Stimulated activated CD4-positive, alpha-beta T cell treated with anti-CD3 and anti-CD28 coated beads, Interleukin-1b, Interleukin-23, amount 100 ng/mL, for 48 hours (primary cell): ENCODE data around the gene EIF4G3.

Experiments used
- DNase-seq: peaks from one replicate; pipeline ENCODE4 v3.0.0-alpha.2; 2020

EIF4G3 gene

DNA sequence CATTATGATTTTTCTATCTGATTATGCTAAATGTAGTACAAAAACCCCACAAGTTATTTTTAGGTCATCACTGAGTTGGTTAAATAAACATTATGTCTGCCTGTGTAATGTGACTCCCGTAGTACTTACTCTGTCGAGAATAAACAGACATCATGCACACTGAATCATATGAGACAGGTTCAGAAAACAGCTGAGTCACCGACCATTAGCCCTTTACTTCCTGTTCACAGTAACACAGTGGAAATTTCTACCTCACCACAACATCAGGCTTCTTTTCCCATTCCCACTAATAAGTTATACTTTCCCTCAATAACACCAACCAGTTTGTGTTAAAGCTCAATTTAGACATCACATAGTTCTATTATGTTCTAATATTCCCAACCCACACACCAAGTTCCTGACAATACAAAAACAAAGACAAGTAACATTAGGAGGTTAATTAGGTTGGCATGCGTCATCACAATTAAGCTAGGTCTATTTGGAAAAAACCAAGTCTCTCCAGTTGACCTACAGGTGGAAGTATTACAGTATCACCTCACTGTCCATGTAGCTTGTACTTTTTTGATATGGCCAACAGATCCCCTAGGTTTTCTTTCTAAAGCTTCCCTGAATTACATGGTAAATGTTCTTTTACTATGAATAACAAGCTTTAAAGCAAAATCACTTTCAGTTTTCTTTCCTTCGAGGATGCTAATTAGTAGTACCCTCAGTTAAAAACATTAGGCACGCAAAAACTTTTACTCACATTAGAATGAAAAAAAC is 154.2 kb downstream of the EIF4G3 start:
- peak; percentile 33 for DNase-seq

DNA sequence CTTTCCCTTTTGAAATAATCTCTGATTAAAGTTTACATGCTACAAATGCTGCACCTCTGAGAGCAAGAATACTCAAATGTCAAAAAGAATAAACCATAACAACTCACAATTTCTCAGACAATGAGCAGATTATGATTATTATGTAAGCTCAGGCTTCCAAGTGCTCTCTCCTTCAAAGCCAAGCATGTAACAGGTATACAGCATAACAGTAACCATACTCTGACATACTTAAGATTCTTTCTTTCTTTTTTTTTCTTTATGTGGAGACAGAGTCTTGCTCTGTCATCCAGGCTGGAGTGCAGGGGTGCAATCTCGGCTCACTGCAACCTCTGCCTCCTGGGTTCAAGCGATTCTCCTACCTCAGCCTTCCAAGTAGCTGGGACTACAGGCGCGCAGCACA is 155.4 kb downstream of the EIF4G3 start:
- no peak for DNase-seq

- DNase-seq: no peak
These were observed 156.5 kb downstream of the EIF4G3 start for GRCh38 chr1:21020151-21020550.

DNA sequence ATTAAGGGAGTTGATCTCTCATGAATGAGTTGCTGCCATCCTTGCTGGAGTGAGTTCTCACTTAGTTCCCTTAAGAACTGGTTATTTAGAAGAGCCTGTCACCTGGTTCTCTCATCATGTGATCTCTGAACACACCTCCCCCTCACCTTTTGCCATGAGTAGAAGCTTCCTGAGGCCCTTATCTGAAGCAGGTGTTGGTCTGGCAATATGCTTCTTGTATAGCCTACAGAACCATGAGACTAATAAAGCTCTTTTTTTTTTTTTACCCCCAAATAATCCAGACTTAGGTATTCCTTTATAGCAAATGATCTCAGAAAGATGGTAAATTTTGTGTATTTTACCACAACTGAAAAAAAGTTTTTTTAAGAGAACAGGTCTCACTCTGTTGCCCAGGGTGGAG is 158.0 kb downstream of the EIF4G3 start:
- DNase-seq: no peak

- no peak for DNase-seq
These were observed 163.2 kb downstream of the EIF4G3 start for GRCh38 chr1:21013510-21013909.

GRCh38 chr1:21012937-21013336 is 163.8 kb downstream of the EIF4G3 start:
- no peak for DNase-seq

DNA sequence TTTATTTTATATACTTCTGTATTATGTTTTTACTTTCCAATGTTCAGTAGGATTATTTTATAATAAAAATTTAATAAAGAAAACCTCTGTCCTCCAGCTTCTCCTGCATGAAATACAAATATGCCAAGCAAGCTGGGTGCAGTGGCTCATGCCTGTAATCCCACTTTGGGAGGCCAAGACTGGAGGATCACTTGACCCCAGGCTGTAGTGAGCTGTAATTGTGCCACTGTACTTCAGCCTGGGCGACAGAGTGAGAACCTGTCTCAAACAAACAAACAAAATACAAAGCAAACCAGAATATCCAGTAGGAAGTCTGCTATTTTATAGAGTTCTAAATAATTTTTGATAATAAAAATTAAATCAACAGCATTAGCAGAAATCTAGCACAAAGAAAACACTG is 168.8 kb downstream of the EIF4G3 start:
- no peak for DNase-seq

DNA sequence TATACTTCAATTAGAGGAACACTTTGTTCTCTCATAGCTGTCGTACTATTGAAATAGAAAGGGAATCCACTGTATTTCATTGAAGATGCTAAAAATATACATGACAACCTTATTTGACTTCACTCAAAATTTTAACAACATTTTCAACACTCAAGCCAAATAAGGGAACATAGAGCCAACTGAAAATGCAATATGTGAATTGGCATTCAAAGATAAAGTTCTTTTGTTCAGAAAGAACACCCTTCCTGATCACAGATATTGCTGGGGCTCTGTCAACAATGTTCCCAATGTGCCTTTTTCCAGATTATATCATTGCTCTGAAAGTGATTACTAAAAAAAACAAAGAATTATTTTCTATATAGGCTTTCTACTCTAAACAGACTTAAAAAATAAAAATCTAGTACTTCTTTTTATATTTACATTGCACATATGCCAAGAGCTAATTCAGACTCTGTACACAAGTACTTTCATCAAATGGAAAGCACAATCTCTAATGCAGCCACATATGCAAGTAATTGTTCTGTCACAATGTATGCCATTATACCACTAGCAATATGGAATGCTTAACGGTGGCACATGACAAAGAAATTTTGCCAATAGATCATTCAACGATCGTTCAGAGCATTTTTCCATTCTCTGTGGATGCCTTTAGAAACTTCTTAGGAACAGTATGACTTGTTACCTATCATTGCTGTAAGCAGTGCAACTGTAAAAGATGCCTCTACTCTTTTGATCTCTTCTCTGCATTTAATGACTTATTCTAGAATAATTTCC is 171.0 kb downstream of the EIF4G3 start:
- DNase-seq: no peak

DNA sequence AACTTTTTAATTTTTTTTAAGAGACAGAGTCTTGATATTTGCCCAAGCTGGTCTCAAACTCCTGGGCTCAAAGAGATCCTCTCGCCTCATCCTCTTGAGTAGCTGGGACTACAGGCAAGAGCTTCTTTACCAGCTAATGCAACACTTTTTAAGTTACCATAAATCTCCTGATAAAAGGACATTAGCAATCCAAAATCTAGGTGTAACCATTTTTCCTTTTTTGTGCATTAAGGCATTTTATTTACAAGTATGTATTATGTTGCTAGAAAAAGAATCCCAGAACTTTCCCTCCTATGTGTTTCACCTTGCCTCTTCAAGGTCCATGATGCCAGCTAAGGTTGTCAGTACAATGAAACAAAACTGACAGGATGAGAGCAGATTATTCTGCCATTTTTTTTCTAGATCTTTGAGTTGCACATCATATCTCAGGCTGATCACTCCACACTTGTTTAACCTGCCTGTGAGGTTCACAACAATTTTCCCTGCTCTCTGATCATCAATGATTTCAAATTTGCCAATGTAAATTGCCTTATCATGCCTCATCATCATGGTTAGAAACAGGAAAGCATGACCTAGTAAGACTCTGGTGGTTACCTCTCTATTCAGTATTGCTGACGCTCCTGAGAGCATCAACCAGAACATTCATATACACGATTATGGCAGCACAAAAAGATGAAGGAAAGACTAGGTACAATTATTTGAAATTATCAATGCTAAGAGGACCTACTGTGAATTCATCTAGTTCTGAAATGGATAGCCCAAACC is 173.2 kb downstream of the EIF4G3 start:
- no peak for DNase-seq

- no peak for DNase-seq
These were observed 175.7 kb downstream of the EIF4G3 start for GRCh38 chr1:21001042-21001441.

DNA sequence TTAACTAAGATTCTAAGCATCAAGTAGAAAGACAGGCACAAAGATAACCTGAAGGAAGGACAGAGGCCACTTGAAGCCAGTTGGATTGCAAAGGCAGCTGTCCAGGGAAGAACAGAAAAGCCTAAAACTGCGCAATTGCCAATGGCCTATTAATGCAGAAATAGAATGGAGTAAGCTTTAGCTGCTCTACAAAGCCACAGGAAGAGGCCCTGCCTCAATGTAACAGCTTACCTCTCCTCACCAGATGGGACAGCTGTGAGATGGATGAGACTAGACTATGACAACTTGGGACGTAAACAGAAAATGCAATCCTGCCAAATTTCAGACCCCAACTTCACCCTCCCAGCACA is 176.5 kb downstream of the EIF4G3 start:
- DNase-seq: no peak

DNA sequence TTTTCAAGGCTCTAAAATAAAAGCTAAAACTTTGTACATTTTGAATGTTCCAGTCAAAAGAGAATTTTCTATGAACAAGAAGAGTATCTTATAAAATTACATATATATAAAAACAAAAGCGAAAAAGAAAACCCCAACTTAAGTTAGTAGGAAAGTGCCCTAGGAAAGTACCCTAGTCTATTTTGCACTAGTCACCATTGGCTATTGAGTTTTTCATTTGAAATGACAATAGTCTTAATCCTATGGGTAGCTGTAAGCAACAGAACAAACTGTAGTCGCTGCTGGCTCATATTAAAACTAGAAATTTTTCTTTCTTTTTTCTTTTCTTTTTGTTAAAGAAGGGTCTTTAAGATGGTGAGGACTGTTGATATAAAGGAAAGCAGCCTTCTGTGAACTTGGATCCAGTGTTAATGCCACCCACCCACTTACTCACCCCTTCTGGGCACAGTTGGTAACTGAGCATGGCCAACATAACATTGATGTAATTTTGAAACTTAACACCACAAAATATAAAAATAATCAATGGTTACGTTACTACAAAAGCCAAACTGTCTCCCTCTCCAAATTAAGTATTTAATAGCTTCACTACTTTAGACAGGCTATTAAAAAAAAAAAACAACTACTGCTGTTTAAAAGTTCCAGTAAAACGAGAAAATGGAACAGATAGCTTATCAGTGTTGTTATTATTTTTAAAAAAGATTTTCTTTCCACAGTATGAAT is 177.0 kb downstream of the EIF4G3 start:
- DNase-seq: no peak

GRCh38 chr1:20998826-20999225 is 177.9 kb downstream of the EIF4G3 start:
- no peak for DNase-seq

DNA sequence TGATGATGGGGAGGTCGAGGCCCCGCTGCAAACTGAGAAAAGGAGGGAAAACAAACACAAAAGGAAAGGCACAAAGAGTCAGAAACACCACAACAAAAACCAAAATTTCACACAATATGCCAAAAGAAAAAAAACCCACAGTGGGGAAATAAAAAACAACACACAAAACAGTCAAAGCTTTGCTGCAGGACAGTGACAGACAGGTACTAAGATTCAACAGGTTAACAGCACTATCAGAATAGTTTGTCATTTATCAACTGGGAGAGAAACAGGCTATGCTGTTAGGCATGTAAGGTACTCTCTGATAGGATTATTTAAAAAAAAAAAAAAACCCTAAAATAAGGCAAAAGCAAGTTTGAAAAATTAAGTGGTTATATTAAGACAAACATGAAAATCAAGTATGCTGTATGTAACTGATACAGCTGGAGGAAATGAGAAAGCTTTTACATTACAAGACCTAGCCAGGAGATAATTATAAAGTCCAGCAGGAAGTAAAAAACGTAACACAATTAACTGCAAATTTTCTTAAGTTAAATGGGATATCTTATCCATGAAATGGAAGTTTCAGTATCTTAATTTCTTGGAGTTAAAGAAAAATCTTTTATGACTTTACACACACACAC is 179.0 kb downstream of the EIF4G3 start:
- DNase-seq: no peak

DNA sequence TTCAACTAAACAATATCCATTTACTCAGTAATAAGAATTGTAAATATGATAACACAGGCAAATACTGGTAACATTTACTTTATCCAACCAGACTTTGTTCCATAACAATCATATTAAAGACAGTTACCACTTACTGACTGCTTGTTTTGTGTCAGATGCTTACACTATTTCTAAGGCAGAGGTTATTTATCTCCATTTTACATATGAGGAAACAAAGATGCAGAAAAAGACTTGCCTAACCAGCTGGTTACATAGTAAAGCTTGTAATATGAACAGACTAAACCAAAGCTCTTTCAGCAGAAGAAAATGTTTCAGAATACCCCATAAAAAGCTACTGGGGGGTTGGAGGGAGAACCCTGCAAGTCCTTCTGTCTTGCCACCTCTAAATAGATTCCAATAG is 180.1 kb downstream of the EIF4G3 start:
- DNase-seq: no peak

DNA sequence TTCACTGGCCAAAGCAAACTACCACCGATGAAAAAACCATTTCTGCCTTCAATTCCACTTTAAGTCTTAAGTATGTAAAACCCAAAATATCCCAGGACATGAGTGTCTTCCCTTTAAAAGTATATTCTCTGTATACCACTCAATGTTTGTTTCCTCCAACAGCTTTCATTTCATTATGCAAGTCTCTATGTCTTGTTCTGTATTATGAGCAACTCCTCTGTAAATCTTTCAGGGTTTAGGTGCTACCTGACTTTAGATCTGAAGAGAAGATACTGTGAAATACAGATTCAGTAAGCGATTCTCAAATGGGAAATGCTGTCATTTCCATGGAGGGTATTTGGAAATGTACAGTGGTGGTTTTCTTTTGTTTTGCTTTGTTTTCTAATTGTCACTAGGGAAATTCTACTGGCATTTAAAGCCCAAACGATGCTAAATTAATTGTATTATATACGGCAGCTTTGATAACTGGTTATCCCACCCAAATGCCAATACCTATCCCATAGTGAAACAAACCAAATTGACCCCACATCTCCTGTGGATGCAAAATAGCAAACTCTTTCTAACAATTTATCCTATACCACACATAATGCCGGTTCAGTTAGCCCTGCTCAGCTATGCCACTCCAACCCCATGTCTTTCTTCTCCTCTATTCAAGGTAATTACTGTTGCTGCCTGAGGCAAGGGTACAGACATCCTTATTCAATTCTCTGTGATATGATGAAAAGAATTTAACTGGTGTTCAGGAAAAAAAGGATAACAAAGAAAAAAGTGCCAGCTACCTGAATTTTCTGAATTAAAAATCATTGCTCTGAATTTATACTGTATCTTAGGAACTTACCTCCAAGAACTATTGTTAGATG is 182.8 kb downstream of the EIF4G3 start:
- DNase-seq: no peak

- DNase-seq: no peak
These were observed 184.2 kb downstream of the EIF4G3 start for GRCh38 chr1:20992322-20993056.

DNA sequence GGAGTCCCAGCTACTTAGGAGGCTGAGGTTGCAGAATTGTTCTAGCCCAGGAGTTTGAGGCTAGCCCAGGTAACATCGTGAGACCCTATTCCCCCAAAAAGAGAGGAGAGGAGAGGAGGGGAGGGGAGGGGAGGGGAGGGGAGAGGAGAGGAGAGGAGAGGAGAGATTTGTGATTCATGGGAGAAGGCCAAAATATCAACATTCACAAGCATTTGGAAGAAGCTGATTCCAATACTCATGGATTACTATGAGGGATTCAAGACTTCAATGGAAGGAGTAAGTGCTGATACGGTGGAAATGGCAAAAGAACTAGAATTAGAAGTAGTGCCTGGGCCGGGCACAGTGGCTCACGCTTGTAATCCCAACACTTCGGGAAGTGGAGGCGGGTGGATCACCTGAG is 187.8 kb downstream of the EIF4G3 start:
- no peak for DNase-seq

GRCh38 chr1:20987831-20988825 is 188.6 kb downstream of the EIF4G3 start:
- no peak for DNase-seq
